Right lobe of liver (tissue), 6 donors: ENCODE measurements around the gene SNTB2. TPM values are rescaled to one million over a fixed set of nuclear protein-coding genes. Genes with fewer than 3 reads are reported as not detected.
A peak's percentile ranks its signal among the peaks of the same experiment; 100 is the strongest.
"Not testable (repeated sequence)": the region's sequence is repeated elsewhere in the genome, so short reads cannot be mapped to it uniquely, and the experiment has no call there.

Source experiments
- ATAC-seq, 4 donors: fragments of 200-7000 bp; cut with Tn5 transposase; one replicate each; pipeline ENCODE4 v1.9.1; 2020; ENCODE audit warnings: mild to moderate bottlenecking in 4 of 4, moderate library complexity in 4 of 4
- DNase-seq, 3 donors: peaks; one replicate each; pipeline ENCODE4 v3.0.0-alpha.2; 2020
- H3K27ac ChIP-seq, 3 donors: fragments of 200-600 bp; one replicate each; pipeline ENCODE4 v1.8.0; 2022
- H3K27me3 ChIP-seq, 2 donors: fragments of 200-600 bp; one replicate each; pipeline ENCODE4 v1.8.0; 2022
- H3K36me3 ChIP-seq, 4 donors: fragments of 200-600 bp; sonication (generic) in 1 of 4; one replicate each; pipeline versions ENCODE4 v1.5.1 to v1.8.0; 2017 to 2022; ENCODE audit warnings: control low read depth in 1 of 4
- H3K4me1 ChIP-seq, 4 donors: fragments of 200-600 bp; sonication (generic) in 1 of 4; one replicate each; pipeline versions ENCODE4 v1.5.1 to v1.8.0; 2017 to 2022; ENCODE audit warnings: control low read depth in 1 of 4
- H3K4me3 ChIP-seq, 3 donors: fragments of 200-600 bp; one replicate each; pipeline ENCODE4 v1.8.0; 2022
- H3K9me3 ChIP-seq, 4 donors: fragments of 200-600 bp; sonication (generic) in 1 of 4; one replicate each; pipeline versions ENCODE4 v1.5.1 to v1.8.0; 2017 to 2022; ENCODE audit warnings: control low read depth in 1 of 4
- POLR2A ChIP-seq: fragments of 450-650 bp; IDR thresholded peaks from one replicate; pipeline ENCODE4 v1.6.1; 2017; ENCODE audit warnings: antibody characterized with exemption, mild to moderate bottlenecking
- WGBS: methylation state at CpG from one replicate; pipeline ENCODE4 v1.1.6; 2018; ENCODE audit warnings: low coverage, low lambda C conversion rate; ENCODE audit not compliant: insufficient coverage; ENCODE audit errors: missing lambda C conversion rate; 5-methylcytosine and 5-hydroxymethylcytosine counted together
- intact Hi-C, 2 donors: fragments of 100-400 bp; cut with DNase I; formaldehyde crosslinking; loops; one replicate each; pipeline versions ENCODE4 v1.11.2 to v1.14.1; 2022
- long read RNA-seq: library from polyadenylated mRNA; unstranded; transcript quantifications from one replicate; pipeline ENCODE4 v2.0.0, GENCODE V29; 2019
- total RNA-seq, 6 experiments: library from RNA; depleted of rRNA in 2 of 6; stranded (reverse); fragments of >200 nt in 2 of 6; fragmentation: NEBNext Ultra II Directional in 3 of 6; extraction: Animal tissue kit (Norgen Biotek cat#: 25700) in 3 of 6; gene quantifications; one replicate each; pipeline versions ENCODE4 v1.1.0 to v1.2.4, GENCODE V29; 2016 to 2023
- TF ChIP-seq, protein P1 (sequence below), 4 donors: fragments of 200-600 bp in 3 of 4; fragments of 450-650 bp in 1 of 4; IDR thresholded peaks; one replicate each; pipeline versions ENCODE4 v1.5.1 to v1.8.0; 2016 to 2022; ENCODE audit warnings: antibody characterized with exemption in 4 of 4, mild to moderate bottlenecking in 2 of 4
- donor health status: DM: no; HTN: yes; CAD: no.
- donor health status: DM: no; HTN: no; CAD: no.
- donor health status: DM: no; HTN: no; CAD: no.
- donor health status: DM: no; HTN: yes; CAD: no.
- donor health status: DM: no; HTN: yes; CAD: no.

Gene SNTB2
- 10 to 100 TPM in 4 of 6 experiments, 1 to 10 TPM in 2; 7.5 to 13.9 (median 10.6) TPM for total RNA-seq
- long read RNA-seq, result 0 reads

DNA sequence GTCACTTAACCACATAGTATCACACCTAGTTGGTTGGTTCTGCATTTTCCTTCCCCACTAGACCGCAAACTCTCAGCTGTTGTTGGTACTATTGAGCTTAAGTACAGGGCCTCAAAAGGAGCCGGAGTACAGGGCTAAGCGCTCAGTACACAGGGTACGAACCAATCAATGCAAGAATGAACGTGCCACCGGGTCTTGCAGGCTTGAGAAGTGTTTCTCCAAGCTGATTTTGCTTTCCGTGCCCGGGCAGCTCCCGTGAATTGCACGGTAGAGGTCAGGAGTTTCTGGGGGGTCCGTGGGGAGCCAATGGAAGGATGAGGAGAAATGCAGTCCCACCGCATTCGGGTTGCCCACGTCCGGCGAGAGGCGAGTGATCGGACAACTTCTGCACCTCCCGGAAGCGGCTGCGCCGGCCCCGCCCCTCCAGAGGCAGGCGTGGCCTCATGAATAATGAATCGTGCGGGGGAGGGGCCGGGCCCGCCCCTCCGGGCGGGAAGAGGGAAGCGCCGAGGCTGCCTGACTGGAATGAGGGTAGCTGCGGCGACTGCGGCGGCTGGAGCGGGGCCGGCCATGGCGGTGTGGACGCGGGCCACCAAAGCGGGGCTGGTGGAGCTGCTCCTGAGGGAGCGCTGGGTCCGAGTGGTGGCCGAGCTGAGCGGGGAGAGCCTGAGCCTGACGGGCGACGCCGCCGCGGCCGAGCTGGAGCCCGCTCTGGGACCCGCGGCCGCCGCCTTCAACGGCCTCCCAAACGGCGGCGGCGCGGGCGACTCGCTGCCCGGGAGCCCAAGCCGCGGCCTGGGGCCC is at the start of gene SNTB2:
Gene SNTB2, plus strand, starts transcription at position 523 of the 804 bp plus-strand sequence. Its CDS starts 3 bp downstream, at position 526.
- TF ChIP-seq, protein P1, sequence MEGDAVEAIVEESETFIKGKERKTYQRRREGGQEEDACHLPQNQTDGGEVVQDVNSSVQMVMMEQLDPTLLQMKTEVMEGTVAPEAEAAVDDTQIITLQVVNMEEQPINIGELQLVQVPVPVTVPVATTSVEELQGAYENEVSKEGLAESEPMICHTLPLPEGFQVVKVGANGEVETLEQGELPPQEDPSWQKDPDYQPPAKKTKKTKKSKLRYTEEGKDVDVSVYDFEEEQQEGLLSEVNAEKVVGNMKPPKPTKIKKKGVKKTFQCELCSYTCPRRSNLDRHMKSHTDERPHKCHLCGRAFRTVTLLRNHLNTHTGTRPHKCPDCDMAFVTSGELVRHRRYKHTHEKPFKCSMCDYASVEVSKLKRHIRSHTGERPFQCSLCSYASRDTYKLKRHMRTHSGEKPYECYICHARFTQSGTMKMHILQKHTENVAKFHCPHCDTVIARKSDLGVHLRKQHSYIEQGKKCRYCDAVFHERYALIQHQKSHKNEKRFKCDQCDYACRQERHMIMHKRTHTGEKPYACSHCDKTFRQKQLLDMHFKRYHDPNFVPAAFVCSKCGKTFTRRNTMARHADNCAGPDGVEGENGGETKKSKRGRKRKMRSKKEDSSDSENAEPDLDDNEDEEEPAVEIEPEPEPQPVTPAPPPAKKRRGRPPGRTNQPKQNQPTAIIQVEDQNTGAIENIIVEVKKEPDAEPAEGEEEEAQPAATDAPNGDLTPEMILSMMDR (IDR thresholded peaks at IDR 0.05), result no peak
- peak; percentile 96 for TF ChIP-seq POLR2A
- peaks cover 0 to 30% (median 7%) of the 10 kb centered on the region in 4 donors for H3K4me1 ChIP-seq
- peak within 1 kb of the TSS; percentile 58 to 85 (median 70) for H3K27ac ChIP-seq
- H3K27me3 ChIP-seq, result no peaks in the 10 kb centered on the region
- under 1% methylated on average over 40 of the region's 69 CpGs for WGBS
- H3K36me3 ChIP-seq, result no peaks in the 10 kb centered on the region
- peak within 1 kb of the TSS; percentile 67 to 78 (median 72) for H3K4me3 ChIP-seq
- H3K9me3 ChIP-seq, result no peaks in the 10 kb centered on the region
- DNase-seq, result peak; percentile 96 to 97 (median 96)
- peak; percentile 97 to 99 (median 97) for ATAC-seq
- intact Hi-C loops, result no loop called here

GRCh38 chr16:69138608-69139007 is 48.4 kb upstream of the SNTB2 start:
- DNase-seq (no peak), ATAC-seq (no peak)
- Histone ChIP-seq H3K27ac (no peak overlapping the region), H3K36me3 (peaks cover 0 to 67% (median 3%) of the 10 kb centered on the region in 4 donors), H3K4me1 (peaks cover 0 to 4% (median 0%) of the 10 kb centered on the region in 4 donors), H3K4me3 (no peak overlapping the region), H3K9me3 (no peaks in the 10 kb centered on the region), H3K27me3 (no peaks in the 10 kb centered on the region)
- intact Hi-C loops, result no loop called here
- TF ChIP-seq POLR2A, result no peak
- TF ChIP-seq, protein P1 (IDR thresholded peaks at IDR 0.05), result no peak
- 53% methylated on average over 2 of the region's 2 CpGs for WGBS

DNA sequence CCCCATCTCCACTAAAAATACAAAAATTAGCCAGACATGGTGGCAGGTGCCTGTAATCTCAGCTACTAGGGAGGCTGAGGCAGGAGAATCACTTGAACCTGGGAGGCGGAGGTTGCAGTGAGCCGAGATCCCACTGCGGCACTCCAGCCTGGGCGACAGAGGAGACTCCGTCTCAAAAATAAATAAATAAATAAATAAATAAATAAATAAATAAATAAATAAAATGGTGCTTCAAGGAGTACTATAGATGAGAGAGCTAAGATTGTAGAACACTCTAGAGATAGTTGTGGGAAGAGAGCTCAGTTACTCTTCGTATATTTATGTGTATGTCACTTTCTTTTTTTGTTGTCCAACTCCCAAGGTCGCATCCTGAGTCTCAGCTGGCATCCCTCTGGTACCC is 47.5 kb upstream of the SNTB2 start:
- H3K4me1 ChIP-seq, H3K27ac ChIP-seq, ATAC-seq, DNase-seq, H3K27me3 ChIP-seq, H3K4me3 ChIP-seq, intact Hi-C loops, H3K9me3 ChIP-seq: not testable (repeated sequence)
- 97% methylated on average over 5 of the region's 7 CpGs for WGBS
- peaks cover 0 to 75% (median 7%) of the 10 kb centered on the region in 4 donors for H3K36me3 ChIP-seq

- DNase-seq, result no peak
- H3K9me3 ChIP-seq, result no peaks in the 10 kb centered on the region
- TF ChIP-seq, protein P1 (IDR thresholded peaks at IDR 0.05), result no peak
- no peak for TF ChIP-seq POLR2A
- intact Hi-C loops, result no loop called here
- 79% methylated on average over 4 of the region's 5 CpGs for WGBS
- peaks cover 0 to 88% (median 10%) of the 10 kb centered on the region in 4 donors for H3K36me3 ChIP-seq
- no peaks in the 10 kb centered on the region for H3K27me3 ChIP-seq
- H3K27ac ChIP-seq, result no peak overlapping the region
- ATAC-seq, result no peak
- no peak overlapping the region for H3K4me3 ChIP-seq
- no peaks in the 10 kb centered on the region for H3K4me1 ChIP-seq
Measured at GRCh38 chr16:69141014-69141413, 46.0 kb upstream of the SNTB2 start.

DNA sequence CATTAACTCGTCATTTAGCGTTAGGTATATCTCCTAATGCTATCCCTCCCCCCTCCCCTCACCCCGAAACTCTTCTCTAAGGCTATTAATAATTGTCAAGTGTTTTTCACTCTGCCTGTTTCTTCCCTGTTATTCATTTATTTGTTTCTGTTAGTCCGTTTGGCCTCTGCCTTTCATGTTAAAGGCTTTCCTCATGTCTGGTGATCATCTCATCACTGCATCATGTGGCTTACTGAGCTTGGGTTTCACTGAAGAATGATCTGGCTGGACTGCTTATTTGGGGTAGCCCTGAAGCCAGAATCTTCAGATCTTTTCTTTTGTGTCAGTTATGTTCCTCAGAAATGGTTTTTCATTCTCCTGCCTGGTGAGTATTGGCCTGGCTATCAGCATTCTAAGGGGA is 45.0 kb upstream of the SNTB2 start:
- Histone ChIP-seq H3K27ac (no peak overlapping the region), H3K4me1 (no peaks in the 10 kb centered on the region), H3K4me3 (no peak overlapping the region), H3K9me3 (no peaks in the 10 kb centered on the region), H3K27me3 (no peaks in the 10 kb centered on the region), H3K36me3 (peaks cover 0 to 82% (median 10%) of the 10 kb centered on the region in 4 donors)
- intact Hi-C loops, result no loop called here
- ATAC-seq (no peak), DNase-seq (no peak)
- WGBS, result 76% methylated on average over 4 of the region's 4 CpGs
- TF ChIP-seq, protein P1 (IDR thresholded peaks at IDR 0.05), result no peak
- no peak for TF ChIP-seq POLR2A
